Astrocyte of the hippocampus (primary cell): ENCODE measurements around the gene ABCC6.

Experiments used
- DNase-seq: peaks from one replicate; pipeline ENCODE4 v3.0.0; 2011; ENCODE audit warnings: low read depth, low spot score

ABCC6 gene

DNA sequence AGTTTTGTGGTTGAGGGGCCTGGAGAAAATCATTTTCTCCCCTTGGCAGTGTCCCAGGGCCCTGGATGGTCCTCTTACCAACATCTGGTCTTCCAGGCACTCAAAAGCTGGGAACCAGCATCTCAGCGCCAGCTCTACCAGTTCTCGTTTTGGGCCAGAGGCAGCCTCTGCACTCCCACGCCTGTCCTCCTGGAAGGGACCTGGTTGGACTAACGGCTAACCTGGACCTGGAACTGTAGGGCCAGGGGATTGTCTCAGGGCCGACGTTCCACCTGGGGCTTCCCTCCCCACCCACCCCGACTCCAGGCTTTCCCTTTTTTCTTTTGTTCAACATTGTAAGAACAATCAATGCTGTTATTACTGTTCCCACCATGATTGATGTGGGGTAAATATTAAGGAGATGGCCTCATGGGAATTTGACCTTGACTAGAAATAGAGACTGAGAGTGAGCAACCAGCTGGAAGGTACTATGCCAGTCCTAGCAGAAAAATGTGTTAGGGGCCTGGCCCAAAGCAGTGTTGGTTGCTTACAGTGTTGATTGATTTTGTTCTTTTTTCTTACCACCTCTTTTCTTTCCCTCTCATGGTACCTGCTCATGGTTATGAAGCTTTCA is 81.4 kb downstream of the ABCC6 start:
- no peak for DNase-seq

DNA sequence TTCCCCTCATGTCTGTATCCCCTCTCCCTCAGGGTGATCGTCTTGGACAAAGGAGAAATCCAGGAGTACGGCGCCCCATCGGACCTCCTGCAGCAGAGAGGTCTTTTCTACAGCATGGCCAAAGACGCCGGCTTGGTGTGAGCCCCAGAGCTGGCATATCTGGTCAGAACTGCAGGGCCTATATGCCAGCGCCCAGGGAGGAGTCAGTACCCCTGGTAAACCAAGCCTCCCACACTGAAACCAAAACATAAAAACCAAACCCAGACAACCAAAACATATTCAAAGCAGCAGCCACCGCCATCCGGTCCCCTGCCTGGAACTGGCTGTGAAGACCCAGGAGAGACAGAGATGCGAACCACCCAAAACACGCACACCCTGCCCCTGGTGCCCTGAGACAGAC is 82.2 kb downstream of the ABCC6 start:
- DNase-seq = no peak

GRCh38 chr16:16140537-16140936 is 82.8 kb downstream of the ABCC6 start:
- DNase-seq = no peak

- DNase-seq = no peak
Observed at GRCh38 chr16:16139806-16140205, 83.5 kb downstream of the ABCC6 start.

- DNase-seq = no peak
Observed at GRCh38 chr16:16139061-16139460, 84.2 kb downstream of the ABCC6 start.

GRCh38 chr16:16138034-16138635 is 85.2 kb downstream of the ABCC6 start:
- no peak for DNase-seq

DNA sequence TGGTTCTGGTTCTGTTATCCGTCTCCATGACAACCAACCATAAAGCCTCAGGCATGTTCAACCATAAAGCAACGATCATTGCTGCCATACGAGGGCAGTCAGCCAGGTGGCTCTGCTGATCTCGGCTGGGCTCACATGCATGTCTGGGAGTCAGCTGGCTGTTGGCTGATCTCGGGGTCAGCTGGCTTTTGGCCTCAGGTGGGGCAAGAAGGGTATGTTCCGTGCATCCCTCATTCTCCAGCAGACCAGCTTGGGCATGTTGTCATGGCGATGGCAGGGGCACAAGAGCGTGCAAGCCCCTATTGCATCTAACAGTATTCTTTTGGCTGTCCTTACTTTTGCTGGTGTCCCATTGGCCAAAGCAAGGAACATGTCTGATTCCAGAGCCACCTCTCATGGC is 86.2 kb downstream of the ABCC6 start:
- DNase-seq = no peak

- no peak for DNase-seq
Observed at GRCh38 chr16:16136588-16136987, 86.7 kb downstream of the ABCC6 start.

- no peak for DNase-seq
Observed at GRCh38 chr16:16133943-16134604, 89.2 kb downstream of the ABCC6 start.

- no peak for DNase-seq
Observed at GRCh38 chr16:16131659-16132058, 91.6 kb downstream of the ABCC6 start.

DNA sequence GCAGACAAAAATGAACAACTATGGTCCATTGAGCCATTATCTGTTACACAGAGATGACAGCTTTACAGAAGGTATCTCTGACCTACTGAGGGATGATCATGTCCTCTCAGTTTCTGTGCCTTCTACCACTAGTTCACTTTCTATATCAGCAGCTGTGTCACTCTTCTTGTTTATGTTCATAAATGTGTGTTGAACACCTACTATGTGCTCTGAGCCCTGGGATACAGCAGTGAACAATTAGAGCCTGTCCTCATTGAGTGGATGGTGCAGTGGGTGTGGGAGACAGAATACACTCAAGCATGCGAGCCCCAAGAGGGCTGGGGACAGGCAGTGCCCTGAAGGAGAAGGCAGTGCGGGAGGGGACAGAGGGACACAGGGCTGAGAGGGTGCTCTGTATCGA is 92.1 kb downstream of the ABCC6 start:
- no peak for DNase-seq

- DNase-seq = peak; percentile 88
Observed at GRCh38 chr16:16127469-16128116, 95.7 kb downstream of the ABCC6 start.

GRCh38 chr16:16126896-16127295 is 96.4 kb downstream of the ABCC6 start:
- no peak for DNase-seq

- no peak for DNase-seq
Observed at GRCh38 chr16:16124974-16125373, 98.3 kb downstream of the ABCC6 start.

DNA sequence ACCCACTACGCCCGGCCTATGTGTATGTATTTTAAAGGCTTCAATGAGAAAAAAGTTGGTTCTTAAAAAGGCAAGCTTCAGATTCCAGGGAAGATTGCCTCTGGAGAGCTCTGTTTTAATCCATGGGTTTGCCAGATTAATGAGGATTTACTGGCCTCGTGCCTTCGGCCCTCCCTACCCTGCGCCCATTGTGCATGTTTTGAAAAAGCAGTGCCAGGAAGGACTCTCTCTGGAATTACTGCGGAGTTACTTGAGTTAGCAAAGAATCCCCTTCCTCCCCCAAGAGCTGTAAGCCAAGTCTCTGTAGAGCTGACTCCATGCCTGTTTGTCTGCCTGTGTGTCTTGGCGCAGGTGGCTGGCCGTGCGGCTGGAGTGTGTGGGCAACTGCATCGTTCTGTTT is 98.9 kb downstream of the ABCC6 start:
- DNase-seq = no peak

DNA sequence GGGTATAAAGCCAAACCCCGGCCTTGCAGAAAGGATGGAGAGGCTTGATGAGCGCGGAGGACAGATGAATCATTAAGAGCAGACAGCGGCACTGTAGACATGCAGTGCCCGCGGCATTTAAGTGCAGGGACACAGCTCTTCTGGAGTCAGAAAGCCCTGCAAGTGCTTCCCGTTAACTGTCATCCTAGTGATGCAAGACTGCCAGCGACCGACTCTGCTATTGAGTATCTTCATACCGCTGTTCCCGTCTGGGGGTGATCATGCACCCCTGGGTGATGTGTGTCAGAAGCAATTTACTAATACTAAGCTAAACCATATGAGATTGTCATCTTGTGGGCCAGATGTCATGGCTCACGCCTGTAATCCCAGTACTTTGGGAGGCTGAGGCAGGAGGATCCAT is 101.0 kb downstream of the ABCC6 start:
- DNase-seq = no peak

- DNase-seq = no peak
Observed at GRCh38 chr16:16121185-16121727, 102.0 kb downstream of the ABCC6 start.

DNA sequence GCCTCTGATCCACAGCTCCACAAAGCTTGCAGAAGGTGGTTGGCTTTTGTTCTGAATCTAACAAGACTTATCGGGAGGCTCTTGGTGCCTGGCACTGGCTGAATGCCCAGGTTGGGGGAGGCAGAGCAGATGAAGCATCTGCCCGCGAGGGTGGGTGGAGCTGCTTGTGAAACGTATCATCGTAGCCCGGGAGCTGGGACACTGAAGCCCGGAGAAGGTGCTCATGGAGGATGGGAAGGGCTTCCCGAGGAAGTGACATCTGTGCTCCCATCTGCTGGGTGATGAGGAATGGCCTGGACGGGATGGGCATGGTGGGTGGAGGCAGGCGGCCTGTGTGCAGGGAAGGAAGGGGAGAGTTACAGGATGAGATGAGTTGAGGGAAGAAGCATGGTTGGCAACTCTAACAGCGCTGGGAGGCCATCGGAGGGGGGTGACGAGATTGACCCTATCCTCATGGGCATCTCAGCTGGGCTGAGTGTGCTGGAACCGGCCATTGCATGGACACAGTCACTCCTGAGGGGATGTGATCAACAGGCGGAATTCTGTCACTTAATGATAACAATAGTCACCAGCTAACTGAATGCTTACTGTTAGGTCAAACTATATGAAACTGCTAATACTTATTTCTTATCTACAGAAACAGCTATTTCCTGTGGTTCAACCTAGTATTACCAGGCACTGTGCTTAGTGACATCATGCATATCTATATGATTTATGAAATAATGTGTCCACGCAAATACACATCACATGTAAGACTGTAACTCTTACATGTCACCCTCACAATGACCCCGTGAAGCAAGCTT is 102.7 kb downstream of the ABCC6 start:
- no peak for DNase-seq

DNA sequence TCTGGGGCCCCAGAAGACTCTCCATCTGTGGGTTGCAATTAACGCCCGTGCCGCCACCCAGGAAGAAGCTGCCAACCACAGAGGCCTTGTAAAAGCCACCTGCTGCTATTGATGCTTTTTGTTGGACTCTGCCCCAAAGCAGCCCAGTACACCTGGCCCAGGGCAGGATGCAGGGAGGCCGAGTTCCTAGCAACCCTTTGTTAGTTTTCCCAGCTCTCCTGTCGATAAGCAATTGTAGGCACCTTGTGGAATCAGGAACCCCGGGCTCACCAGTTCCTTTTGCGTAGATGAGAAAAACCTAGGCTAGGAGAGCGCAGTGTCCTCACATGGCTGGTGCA is 103.3 kb downstream of the ABCC6 start:
- DNase-seq = no peak

- DNase-seq = no peak
Observed at GRCh38 chr16:16118337-16118736, 105.0 kb downstream of the ABCC6 start.

GRCh38 chr16:16116841-16117240 is 106.5 kb downstream of the ABCC6 start:
- no peak for DNase-seq

DNA sequence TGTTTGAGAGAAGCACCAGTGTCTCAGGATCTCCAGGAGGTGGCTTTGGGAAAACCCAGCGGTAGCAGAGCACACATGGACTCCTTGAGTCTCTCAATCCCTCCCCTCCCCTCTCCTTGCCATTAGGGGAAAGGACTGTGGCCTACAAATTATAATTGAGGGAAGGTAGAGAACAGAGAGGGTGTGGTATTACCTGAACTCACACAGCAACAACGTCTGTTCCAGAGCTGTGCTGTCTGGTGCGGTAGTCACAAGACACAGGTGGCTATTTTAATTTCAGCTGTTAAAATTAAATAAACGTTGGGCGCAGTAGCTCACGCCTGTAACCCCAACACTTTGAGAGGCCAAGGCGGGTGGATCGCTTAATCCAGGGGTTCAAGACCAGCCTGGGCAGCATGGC is 110.2 kb downstream of the ABCC6 start:
- DNase-seq = no peak
